CD4-positive, alpha-beta T cell treated with Interleukin-2 at 100 ng/mL for 4 hours (primary cell): ENCODE data around the gene CRK.
A peak's percentile ranks its signal among the peaks of the same experiment; 100 is the strongest.
"Not testable (repeated sequence)": the region's sequence is repeated elsewhere in the genome, so short reads cannot be mapped to it uniquely, and the experiment has no call there.

ENCODE experiments used
- DNase-seq: peaks from one replicate; pipeline ENCODE4 v3.0.0-alpha.2; 2020; ENCODE audit warnings: low spot score

Gene CRK

DNA sequence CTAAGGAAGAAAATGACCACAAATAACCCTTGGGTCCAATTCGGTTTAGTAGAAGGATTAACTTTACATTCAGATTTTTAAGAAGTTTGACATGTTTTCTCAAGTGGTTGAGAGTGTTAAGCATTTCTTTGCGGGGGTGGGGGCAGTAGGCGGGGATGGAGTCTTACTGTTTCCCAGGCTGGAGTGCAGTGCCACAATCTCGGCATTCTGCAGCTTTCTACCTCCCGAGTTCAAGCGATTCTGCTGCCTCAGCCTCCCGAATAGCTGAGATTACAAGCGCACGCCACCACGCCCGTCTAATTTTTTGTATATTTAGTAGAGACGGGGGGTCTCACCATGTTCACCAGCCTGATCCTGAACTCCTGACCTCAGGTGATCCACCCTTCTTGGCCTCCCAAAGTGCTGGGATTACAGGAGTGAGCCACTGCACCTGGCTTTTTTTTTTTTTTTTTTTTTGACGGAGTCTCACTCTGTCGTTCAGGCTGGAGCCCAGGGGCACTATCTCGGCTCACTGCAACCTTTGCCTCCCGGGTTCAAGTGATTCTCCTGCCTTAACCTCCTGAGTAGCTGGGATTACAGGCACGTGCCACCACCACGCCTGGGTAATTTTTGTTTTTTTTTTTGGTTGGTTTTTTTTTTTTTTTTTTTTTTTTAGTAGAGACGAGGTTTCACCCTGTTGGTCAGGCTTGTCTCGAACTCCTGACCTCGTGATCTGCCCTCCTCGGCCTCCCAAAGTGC lies 68.4 kb downstream of the CRK start:
- not testable (repeated sequence) for DNase-seq

DNA sequence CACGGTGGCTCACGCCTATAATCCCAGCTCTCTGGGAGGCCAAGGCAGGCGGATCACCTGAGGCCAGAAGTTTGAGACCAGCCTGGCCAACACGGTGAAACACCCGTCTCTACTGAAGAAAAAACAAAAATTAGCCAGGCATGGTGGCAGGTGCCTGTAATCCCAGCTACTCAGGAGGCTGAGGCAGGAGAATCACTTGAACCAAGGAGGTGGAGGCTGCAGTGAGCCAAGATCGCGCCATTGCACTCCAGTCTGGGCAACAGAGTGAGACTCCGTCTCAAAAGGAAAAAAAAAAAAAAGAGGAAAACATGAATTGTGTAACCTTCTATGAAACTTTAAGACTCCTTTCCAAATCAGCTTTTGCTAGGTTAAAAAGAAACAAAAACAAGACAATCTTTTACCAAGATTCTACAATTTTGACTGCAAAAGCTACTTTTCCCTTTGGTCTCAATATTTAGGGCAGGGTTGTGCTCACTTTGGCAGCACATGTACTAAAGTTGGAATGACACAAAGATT lies 69.3 kb downstream of the CRK start:
- DNase-seq, result not testable (repeated sequence)

DNA sequence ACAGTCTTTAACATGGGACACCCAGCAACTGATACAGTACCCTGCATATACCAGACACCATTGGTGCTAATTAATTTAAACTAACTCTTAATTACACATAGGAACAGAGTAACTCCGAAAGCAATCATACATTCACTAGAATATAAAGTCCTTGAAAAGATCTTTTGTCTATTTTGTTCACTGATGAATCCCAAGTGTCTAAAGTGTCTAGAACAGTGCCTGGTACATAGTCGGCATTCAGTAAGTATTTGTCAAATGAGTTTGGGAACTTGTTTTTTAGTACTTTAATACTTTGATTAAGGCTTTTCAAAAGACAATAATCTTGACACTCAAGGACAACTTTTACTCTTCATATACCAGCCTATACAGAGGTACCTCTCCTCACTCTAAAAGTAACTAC lies 69.8 kb downstream of the CRK start:
- no peak for DNase-seq

DNA sequence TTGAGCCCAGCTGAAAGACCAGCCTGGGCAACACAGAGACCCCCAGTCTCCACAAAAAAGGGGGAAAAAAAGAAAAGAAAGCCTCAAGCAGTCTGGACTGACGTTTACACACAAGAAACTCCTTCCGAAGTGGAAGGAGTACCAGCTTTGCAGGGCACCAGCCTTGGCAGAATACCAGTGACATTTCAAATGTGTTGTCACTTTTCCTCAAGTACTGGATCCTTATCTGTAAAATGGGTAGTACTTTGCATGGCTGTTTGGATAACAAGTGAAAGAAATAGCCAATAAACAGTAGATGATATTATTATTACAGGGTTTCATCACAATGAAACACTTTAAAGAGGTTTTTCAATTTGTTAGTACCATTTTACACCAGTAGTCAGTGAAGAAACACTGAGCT lies 70.2 kb downstream of the CRK start:
- DNase-seq, result no peak

DNA sequence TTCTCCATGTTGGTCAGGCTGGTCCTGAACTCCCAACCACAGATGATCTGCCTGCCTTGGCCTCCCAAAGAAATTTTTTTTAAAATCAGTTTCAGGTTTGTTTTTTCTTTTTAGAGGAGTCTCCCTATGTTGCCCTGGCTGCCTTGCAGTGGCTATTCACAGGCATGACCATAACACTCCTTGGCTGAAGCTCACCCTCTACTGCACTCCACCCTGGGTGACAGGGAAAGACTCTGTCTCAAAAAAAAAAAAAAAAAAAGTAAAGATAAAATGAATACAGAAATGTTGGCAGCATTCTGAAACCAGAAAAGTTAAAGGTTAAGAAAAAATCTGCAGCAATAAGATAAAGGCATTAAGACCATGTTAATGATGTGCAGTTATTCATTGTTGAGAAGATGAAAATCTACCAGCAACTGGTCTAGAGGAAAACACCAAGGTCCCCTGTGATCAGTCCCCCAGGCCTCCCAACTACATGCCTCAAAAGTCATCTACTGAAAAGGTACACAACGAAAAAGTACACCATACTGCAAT lies 71.1 kb downstream of the CRK start:
- DNase-seq, result no peak

DNA sequence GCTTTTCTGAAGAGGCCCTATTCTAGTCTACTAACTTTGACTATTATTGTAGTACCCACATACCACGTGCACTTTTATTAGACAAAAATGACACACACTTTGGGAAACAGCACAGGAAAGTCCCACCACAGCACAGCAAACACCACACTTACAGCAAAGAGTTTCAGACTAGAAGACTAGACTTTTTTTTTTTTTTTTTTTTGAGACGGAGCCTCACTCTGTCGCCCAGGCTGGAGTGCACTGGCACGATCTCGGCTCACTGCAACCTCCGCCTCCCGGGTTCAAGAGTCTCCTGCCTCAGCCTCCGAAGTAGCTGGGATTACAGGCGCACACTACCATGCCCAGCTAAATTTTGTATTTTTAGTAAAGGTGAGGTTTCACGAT lies 76.1 kb downstream of the CRK start:
- DNase-seq, result peak; percentile 68

DNA sequence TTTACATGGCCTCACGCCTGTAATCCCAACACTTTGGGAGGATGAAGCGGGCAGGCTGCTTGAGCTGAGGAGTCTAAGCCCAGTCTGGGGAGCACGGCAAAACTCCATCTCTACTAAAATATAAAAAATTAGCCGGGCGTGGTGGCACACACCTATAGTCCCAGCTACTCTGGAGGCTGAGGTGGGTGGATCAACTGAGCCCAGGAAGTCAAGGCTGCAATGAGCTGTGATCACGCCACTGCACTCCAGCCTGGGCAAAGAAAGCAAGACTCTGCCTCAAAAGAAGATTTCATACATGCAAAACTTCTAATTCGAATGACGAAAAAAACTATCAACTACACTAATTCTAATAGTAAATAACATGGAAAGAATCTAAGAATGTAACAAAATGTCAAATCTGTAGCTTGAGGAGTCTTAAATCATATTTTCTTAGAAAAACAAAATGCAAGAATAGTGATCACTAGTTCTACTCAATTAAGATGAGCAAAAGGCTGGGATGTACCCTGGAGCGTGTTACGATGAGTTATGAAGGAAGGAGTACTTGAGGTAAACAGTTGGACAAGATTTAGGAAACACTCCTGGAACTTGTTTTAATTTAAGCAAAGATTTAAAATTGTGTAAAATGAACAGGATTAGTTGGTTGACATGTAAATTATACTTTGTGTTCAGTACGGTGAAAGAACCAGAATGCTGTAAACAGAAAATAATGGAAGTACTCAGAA lies 76.7 kb downstream of the CRK start:
- DNase-seq, result no peak

DNA sequence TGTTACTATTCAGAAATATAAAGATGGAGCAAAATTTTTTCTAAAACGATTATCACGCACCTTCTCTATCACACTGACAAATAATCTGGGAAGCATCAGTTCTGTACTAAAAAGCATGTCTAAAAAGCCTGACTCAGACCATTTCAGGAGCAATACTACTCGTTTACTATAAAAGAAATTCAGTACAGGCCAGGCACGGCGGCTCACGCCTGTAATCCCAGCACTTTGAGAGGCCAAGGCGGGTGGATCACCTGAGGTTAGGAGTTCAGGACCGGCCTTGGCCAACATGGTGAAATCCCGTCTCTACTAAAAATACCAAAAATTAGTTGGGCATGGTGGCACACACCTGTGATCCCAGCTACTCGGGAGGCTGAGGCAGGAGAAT lies 77.6 kb downstream of the CRK start:
- DNase-seq, result not testable (repeated sequence)

DNA sequence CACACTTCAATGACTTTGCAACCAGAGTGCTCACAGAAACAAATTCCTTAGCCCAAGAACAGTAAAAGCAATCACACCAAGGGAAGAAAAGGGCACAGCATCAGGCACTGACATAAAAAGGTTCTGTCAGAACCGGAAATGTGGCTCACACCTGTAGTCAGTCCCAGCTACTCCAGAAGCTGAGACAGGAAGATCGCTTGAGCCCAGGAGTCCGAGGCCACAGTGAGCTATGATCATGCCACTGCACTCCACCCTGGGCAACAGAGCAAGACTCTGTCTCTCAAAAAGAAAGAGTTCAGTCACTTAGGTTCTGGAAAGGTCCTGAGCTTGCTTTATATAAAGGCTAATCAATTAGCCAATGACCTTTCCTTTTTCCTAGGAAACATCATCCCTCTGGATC lies 78.7 kb downstream of the CRK start:
- DNase-seq, result no peak

DNA sequence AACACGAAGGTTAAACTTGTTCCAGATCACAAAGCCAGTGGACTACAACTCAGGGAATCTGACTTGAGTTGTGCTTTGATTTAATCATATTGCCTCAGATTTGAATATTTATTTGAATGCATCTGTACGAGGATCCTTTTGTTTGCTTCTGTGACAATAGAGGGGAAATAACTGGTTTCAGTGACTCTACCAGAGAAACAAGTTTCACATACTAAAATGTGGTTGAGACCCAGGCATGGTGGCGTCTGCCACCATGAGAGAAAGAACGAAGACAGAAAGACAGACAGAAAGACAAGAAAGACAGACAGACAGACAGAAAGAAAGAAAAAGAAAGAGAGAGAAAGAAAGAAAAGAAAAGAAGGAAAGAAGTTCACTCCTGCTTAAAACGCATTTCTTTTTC lies 80.0 kb downstream of the CRK start:
- no peak for DNase-seq

DNA sequence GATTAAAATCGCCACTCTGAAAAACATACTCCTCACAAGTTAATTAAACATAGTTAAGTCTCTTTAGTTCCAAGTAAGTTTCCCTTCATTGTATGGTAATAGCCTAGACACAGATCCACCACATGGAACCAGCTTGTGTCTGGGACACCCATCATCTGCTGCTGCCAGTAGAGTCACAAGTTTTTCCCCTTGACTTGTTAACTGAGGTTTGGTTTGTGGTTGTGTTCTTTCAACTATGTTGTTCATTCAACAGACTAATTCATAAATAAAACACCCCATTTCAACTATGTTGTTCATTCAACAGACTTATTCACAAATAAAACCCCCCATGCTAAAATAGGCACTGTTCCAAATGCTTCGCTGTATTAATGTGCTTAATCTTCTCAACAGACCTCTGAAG lies 80.4 kb downstream of the CRK start:
- peak; percentile 41 for DNase-seq

DNA sequence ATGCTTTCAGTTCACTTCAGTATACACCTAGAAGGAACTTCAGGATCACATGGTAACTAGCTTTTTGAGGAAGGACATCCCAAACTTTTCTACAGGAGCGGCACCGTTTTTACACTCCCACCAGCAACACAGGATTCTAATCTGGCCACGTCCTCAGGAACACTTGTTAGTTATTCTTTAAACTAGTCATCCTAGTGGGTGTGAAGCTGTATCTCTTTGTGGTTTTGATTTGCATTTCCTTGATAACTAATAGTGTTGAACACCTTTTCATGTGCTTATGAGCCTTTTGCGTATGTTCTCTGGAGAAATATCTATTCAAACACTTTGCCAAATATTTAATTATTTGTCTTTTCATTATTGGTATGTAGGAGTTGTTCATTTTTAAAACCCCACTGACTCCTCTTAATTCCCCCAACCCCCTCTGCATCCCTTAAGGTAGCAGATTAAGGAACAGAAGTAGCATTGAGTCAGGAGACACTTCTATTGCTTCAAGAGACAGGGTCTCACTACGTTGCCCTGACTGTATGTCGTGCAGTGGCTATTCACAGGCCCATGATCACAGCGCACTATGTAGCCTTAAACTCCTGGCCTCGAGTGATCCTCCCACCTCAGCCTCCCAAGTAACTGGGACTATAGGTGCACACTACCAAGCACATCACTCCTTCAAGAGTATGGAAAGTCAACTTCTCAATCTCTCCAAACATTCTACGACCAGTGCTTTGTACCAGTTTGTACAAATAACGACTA lies 81.4 kb downstream of the CRK start:
- DNase-seq, result peak; percentile 37

DNA sequence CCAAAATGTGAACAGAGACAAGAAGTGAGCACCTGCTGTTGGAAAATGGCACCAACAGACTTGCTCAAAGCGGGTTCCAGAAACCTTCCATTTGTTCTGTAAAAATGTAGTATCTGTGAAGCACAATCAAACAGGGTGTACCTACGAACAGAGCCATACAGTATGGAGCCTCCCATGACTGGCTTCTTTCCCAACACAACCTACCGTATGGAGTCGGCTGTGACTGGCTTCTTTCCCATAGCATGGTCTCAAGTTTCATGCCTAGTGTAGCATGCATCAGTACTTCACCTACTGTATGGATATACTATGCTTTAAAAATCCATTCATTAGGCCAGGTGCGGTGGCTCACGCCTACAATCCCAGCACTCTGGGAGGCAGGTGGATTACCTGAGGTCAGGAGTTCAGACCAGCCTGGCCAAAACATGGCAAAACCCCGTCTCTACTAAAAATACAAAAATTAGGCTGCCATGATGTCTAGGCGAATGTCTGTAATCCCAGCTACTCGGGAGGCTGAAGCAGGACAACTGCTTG lies 82.3 kb downstream of the CRK start:
- DNase-seq, result no peak

DNA sequence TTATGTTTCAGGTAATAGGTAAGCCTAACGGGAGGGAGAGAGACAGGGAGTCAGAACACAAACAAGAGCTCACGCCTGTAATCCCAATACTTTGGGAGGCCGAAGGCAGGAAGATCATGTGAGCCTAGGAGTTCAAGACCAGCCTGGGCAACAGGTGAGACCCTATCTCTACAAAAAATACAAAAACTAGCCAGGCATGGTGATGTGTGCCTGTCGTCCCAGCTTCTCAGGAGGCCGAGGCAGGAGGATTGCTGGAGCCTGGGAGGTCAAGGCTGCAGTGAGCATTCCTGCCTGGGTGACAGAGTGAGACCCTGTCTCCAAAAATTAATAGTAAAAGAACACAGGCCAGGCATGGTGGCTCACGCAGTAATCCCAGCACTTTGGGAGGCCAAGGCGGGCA lies 83.4 kb downstream of the CRK start:
- DNase-seq, result no peak

DNA sequence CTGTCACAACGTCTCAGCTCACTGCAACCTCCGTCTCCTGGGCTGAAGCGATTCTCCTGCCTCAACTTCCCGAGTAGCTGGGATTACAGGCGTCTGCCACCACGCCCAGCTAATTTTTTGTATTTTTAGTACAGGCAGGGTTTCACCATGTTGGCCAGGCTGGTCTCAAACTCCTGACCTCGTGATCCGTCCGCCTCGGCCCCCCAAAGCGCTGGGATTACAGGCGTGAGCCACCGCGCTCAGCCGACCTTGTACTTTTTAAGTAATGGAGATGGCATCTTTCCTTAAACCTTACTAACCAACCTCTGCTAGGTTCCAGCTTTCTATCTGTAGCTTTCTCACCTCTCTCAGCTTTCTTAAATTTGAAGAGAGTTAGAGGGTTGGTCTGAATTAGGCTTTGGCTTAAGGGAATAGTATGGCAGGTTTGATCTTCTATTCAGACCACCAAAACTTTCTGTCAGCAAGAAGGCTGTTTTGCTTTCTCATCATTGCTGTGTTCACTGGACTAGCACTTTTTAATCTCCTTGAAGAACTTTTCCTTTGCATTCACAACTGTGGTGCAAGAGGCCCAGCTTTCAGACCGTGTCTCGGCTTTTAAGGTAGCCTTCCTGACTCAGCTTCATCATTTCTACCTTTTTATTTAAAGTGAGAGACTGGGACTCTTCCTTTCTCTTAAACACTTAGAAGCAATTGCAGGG lies 84.0 kb downstream of the CRK start:
- DNase-seq, result no peak
